Stimulated activated CD4-positive, alpha-beta T cell treated with anti-CD3 and anti-CD28 coated beads, Interleukin-4, amount 100 ng/mL, for 24 hours (primary cell): Measurements from ENCODE around the gene CDK1.
A peak's percentile ranks its signal among the peaks of the same experiment; 100 is the strongest.

Experiments
- DNase-seq: peaks from one replicate; pipeline ENCODE4 v3.0.0-alpha.2; 2020

CDK1 gene

DNA sequence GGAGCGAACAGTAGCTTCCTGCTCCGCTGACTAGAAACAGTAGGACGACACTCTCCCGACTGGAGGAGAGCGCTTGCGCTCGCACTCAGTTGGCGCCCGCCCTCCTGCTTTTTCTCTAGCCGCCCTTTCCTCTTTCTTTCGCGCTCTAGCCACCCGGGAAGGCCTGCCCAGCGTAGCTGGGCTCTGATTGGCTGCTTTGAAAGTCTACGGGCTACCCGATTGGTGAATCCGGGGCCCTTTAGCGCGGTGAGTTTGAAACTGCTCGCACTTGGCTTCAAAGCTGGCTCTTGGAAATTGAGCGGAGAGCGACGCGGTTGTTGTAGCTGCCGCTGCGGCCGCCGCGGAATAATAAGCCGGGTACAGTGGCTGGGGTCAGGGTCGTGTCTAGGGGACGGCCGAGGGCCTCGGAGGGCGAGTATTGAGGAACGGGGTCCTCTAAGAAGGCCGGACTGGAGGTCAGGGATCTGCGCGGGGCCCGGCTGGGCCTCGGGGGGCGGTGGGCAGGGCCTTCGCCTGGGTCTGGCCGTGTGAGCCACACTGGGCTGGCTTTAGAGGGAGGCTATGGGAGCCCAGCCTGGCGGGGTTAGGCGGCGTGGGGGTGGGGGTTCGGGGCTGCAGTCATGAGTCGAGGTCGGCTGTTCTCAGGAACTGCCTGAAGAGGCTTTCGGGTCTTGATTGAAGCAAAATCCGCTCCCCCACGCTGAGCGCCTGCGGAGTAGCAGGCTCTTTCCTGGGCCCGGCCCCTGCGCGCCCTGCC lies at the start of gene CDK1:
TSS of gene CDK1 (plus strand) at position 265 of the 757 bp plus-strand sequence. CDS start 1,688 bp downstream, outside the sequence.
- DNase-seq: peak; percentile 96

DNA sequence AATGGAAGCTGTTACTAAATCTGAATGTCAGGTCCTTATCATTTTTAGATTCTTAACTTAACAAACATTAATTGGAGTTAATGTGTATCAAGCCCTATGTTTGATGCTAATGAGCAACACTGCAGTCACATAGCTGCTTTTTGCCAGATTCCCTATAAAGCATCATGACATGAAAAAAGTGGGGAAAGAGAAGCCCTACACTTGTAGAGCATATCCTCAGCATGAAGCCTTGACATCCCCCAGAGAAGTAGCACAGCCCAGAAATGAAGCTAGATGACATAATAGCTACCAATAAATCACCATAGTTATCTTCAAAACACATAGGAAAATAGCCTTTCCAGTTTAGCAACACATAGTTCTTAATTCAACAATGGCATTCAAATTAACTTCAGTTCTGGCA lies 49.2 kb upstream of the CDK1 start:
- DNase-seq: no peak

DNA sequence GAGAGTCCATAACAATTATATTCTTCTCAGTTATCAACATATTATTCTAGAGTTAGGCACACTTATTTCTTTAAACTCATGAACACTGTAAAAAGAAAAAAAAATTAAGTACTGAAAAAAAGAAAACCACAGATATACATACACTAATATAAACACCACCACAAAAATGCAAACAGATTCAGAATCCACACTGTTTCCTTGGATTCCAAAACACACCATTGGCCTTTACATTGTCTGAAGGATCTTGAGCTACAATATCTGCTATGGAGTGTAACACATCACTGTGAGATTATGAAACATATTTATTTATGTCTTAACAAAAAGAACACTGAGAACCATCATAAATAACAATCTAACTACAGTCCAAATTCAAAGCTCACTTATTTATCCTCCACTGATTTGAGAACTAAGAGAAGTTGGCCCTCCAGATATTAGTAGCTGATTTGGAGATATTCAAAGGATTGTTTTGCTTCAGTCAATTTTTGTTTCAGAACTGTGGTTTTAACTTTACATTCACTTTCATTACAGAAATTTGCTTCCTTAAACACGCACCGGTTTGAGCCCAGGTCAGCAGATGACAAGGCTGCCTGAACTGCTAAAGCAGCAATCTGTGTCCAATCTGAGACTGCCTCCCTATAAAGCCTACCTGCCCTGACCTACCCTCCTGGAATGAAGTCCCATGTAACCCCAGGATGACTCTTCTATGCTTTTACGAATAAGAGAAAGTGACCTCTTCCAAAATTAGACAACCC lies 47.0 kb upstream of the CDK1 start:
- DNase-seq: peak; percentile 22

DNA sequence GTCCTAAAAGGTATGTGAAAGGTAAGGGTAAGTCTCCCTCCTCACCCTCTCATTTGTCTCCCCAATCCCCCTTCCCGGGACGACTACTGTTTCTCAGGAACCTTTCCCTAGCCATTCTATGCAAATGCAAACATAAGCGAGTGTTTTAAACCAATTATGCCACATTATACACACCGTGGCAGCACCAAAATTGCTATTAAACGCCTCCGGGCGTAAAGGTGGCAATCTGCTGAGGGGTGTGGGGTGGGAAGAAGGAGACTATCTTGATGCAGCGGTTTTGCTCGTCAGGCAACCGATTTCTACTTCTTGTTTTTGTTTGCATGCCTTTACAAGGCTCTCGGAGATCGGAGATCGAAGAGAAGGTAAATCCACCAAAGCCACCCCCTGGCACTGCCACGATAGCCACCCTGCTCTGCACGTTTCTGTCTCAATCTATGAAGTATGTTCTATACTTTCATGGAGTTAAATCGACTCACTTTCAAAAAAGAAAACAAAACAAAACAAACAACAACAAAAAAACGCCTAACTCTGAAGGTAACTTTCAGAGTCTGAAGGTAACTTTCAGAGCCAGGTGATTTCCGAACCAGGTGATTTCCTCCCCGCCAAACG lies 46.0 kb upstream of the CDK1 start:
- peak; percentile 14 for DNase-seq

DNA sequence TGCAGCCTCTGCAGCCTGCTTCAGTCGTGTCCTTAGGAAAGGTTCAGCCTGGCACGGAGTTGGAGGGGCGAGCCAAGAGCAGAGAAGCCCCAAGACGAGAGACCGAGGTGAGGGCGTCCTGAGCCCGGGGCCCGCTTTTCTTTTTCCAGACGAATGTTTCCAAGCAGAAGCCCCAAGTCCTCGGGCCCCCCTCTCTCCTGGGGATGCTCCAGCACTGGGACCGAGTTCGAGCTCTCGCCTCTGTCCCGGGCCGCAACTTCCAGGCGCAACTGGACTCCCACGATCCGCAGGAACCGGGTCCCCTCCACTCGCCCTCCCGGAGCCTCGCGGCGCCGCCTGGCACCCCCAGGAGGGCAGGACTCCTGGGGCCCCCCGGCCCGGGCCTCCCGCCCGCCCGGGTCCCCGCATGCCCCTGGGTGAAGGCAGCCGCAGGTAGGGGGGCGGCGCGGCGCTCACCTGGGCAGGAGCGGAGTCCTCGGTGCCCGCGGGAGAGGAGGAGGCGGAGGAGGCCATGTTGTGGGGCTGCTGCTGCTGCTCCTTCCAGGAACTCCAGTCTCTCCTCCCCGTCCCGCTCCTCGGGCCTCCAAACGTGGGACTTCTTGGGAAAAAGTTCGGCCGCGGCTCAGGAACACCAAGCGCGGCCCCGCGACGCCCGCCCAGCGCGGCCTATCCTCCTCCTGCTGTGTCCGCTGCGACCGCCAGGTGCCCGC lies 45.3 kb upstream of the CDK1 start:
- DNase-seq: peak; percentile 42

DNA sequence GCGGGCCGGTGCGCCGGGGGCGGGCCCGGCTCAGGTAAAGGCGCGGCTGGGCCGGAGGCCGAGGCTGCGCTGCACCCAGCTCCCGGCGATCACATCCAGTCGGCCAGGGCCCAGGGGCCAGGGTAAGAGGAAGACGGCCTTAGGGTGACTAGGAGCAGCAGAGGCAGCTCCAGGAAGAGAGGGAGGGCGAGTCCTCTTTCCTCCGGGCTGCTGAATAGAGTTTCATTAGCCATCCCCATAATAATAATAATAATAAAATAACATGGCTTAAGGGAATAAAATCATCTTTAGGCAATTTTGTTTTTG lies 44.8 kb upstream of the CDK1 start:
- DNase-seq: no peak

DNA sequence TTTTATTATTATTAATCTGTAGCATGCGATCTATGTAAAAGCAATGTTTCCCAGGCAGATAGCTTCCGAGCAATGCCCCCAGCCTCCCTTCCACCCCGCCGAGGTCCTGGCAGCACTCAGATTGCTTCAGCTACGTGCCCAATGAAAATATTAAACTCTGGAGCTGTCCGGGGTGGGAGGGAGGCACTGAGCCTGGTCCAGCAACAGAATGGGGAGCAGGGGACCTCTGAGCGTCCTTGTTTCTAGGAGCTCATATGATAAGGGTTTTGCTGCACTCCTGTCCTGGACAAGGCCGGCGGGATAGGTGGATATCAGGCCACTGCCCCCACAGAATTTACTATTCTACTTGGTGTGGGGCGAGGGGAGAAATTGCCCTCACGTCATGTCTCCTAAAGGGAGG lies 44.5 kb upstream of the CDK1 start:
- no peak for DNase-seq

DNA sequence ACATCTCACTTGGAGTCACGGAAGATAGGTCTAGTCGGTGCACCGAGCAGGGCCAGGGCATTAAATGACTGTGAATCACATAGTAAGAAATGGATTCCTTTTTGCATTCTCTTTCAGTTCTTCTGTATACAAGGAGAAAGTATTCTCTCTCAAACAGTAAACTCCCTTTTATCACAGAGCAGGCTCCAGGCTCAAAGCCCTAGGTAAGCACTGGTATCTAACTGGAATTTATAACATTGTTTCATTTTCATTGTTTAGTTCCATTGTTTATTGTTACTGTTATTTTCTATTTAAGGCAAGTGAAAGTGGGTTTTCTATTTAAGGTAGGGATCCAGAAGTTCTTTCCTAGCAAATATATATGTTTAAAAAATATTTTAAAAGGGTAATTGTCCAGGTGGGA lies 44.1 kb upstream of the CDK1 start:
- no peak for DNase-seq

DNA sequence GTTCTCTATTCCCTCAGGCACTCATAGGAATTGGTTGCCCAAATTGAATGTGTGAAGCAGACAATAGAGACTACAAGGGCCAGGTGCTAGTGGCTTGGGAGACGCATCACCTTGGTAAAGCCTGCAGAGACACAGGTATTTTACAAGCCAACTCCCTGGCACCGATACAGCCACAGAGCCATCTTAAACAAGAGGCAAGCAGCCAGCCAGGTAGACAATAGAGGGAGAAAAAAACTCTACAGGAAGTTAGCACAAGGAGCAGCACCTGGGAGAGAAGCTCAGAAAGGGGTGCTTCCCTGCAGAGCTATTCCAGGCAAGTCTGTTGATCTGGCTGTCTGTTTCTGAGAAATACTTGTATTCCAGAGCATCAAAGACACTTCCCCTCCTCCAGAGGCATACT lies 43.0 kb upstream of the CDK1 start:
- no peak for DNase-seq

DNA sequence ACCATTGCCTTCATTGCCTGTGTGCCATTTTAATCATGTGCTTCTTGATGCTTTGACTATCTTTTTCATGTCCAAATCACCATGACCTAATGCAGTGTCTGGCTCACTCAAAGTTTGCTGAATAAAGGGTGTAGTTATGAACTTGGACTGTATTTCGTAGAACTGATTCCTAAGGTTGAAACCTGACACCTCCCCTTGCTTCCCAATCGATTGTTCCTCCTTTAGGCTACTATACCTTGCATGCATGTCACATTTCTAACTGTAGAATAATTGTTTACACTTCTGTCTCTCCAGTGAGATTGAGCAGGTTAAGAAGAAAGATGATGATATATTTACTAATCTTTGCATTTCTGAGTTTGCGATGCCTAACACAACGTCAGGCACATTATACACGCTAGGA lies 41.0 kb upstream of the CDK1 start:
- DNase-seq: no peak

DNA sequence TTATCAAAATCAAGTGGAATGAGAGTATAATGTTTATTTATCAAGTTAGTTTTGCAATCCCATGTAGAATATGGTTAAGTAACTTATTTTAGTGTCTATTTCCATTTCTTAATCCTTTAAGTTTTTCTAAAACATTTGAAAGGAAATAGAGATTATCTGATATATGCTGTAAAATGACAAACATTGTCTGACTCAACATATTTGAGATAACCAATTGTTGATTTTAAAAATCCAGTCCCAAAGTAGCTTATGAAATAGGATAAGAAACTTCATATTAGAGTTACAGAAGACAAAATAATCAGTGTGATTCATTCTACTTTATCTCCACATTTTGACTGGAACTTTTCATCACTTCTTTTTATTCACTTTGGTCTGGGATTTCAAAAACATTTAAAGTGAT lies 38.7 kb upstream of the CDK1 start:
- no peak for DNase-seq

DNA sequence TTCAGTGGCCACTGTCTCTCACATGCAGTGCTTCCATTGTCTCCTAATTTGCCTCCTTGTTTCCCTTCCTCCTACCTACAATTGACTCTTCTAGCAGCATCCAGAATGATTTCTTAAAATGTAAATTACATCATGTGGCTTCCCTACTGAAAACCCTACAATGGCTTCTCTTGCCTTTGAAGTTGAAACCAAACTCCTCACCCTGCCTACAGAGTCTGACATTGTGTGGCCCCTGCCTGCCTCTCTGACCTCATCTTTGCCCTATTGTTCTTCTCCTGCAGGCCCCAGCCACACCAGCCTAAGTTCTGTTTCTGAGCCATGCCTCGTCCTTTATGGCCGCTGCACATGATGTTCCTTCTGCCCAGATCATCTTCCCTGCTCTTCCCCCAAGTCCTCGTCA lies 35.8 kb upstream of the CDK1 start:
- DNase-seq: no peak

DNA sequence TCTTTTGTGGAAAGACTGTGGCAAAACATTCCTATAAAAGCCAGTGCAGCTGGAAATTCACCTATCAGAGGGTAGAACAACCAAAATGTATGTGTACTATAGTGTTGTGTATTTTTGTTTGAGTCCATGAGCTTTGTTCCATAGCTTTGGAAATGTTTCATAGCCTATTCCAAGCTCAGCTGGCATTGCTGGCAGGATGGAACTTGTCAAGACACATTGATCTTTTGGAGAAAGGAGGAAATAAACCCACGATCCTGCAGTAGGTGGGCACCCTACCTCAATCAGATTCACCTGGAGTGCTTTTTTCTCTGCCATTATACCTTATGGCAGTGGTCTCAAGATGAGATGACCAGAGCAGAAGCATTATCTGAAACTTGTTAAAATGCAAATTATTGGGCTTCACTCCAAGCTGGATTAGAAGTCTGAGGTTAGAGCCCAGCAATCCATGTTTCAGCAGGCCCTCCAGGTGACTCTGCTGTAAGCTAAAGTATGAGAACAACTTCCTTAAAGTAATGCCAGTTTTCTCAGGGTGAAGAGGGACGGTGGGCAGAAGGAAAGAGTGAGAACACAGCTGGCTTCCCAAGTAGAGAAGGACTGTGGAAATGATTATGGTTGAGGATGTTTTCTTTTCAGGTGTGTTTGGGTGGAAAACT lies 30.3 kb upstream of the CDK1 start:
- no peak for DNase-seq

DNA sequence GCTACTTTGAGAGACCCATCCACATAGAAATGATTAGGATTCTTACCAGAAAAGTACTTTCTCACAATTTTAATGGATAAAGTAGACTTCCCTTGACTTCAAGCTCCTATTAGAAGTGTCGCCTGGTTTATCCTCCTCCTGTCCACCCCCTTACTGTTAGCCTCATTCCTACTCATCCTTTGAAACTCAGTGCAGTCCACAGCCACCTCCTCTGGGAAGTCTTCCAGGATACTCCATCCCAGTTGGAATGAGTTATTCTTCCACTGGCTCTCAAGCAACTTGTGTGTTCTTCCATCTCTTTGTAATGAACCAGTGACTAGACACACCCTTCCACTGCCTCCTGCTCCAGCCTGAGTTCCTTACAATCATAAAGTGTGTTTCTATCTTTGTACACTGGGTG lies 25.1 kb upstream of the CDK1 start:
- DNase-seq: no peak

DNA sequence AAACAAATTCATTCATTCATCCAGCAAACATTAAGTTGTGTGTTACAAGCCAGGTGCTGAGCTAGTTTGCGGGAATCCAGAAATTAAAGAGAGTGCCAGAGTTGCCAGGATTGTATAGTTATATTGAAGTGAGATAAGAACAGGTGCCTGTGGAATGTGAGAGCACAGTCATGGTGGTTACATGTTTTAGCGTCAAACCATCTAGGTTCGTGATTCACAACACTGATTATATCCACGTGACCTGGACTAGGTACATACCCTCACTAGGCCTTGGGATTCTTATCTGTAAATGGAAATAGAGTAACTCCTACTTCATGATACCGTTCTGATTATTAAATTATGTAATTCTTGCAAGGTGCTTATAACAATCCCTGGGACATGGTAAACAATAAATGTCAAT lies 24.5 kb upstream of the CDK1 start:
- DNase-seq: no peak

DNA sequence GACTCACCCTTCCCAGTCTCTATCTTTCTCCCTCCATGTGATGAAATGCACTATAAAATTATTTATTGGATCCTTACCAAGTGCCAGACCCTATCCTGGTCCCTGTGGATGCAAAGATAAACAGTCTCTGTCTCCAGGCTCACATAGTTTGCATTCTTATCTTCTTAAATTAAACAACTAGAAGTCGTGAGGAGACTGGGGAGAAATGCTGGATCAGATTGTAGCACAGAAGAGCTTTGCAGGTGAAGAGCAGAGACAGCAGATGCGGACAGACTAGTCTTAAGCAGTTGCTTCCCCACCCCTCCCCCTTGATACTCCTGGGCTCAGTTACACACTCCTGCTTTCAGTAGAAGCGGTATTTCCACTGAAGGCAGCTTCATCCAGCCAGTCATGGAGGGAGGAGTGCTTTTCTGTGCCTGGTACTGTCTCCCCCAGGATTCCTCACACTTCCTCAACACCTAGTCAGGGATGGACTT lies 20.8 kb upstream of the CDK1 start:
- DNase-seq: no peak

DNA sequence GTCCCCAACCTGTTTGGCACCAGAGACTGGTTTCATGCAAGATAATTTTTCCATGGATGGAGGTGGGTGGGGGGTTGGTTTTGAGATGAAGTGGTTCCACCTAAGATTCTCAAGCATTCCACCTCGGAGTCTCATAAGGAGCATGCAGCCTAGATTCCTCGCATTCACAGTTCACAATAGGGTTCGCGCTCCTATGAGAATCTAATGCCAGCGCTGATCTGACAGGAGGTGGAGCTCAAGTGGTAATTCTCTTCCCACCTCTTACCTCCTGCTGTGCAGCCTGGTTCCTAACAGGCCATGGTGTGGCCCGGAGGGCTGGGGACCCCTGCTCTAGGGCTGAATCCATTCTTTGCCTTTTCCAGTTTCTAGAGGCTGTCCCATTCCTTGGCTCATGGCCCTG lies 19.1 kb upstream of the CDK1 start:
- no peak for DNase-seq

DNA sequence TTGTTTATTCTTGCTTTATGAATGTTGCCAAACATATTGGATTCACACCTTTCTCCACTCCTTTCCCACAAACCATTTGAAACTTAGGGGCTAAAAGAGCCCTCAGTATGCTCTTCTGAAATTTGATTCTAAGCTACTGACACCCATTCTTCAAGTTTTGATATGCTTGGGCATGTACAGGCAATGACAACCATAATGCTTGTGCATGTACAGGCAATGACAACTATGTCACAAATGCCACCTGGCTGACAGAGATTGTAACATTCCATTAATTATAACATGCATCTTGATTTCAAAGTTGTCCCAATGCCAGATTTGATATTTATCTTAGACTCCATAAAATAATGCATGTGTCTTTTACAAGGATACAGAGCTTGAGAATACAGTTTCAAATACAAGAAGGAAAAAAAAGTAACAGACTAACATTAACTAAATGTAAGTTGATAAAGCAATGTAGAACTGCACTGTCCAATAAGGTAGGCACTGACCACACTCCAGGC lies 17.5 kb upstream of the CDK1 start:
- DNase-seq: no peak

DNA sequence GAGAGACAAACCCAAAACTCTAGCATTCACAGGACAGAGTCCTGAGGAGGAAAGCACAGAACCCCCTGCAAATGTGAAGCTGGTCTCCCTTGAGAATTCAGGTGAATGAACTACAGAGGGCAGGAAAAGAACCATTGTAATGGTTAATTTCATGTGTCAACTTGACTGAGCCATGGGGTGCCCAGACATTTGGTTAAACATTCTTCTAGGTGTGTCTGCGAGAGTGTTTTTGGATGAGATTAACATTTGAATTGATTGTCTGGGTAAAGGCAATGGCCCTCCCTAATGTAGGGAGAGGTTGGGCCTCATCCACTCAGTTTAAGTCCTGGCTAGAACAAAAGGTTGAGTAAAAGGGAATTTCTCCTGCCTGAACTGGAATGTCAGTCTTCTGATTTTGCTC lies 15.7 kb upstream of the CDK1 start:
- DNase-seq: no peak

DNA sequence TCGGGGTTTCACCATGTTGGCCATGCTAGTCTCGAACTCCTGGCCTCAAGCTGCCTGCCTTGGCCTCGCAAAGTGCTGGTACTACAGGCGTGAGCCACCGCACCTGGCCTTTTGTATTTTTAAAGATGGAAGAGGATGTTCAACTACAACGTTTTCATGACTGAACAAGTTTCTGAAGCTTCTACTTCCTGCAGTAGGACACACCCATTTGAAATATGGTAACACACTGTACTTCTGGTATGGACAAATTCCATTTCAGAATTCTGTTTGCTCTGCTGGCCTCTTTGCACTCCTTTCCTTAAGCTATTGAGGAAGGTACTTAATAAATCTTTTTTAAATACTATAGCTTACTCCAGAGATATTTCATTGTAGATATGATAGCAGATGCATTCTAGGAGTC lies 10.9 kb upstream of the CDK1 start:
- DNase-seq: no peak

DNA sequence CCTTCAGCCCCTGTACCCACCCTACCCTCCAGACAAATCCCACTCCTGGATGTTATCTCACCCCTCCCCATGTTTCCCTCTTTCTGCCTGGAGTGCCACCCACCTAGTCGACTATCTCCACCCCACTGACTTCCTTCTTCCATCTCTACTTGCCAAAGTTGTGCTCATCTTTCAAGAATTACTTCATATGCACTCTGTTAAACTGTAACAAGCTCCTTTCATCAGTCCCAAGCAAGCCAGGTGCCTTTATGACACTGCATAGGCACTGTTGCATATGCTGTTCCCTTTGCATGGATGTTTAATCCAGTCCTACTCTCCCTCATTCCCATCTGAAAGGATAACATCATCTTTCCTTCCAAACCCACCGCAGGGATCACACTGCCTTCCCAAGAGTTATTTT lies 8.9 kb upstream of the CDK1 start:
- DNase-seq: no peak

DNA sequence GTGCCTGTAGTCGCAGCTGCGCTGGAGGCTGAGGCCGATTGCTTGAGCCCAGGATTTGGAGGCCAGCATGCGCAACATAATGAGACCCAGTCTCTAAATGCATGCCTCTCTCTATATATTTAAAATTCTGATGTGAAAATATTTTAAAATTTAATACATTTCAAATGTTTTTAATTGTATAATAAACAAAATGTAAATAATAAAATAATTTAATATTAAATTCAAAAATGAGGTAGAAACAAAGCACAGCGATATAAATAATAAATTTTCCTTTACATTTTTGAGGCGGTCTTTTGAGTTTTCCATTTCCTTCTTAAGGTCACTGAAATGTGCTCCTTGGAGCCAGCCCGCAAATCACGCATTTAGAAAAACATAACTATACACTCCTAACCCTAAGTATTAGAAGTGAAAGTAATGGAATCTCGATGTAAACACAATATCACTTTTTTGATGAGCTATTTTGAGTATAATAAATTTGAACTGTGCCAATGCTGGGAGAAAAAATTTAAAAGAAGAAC lies 523 bp upstream of the CDK1 start:
- DNase-seq: no peak
